Type B pancreatic cell (in vitro differentiated cells): ENCODE data around the gene KRT77. TPM values are rescaled to one million over a fixed set of nuclear protein-coding genes. Genes with fewer than 3 reads are reported as not detected.
"Not testable (repeated sequence)": the region's sequence is repeated elsewhere in the genome, so short reads cannot be mapped to it uniquely, and the experiment has no call there.

ENCODE experiments used
- DNase-seq: peaks from one replicate; pipeline ENCODE4 v3.0.0; 2021; ENCODE audit warnings: mixed read lengths; ENCODE audit not compliant: unreplicated experiment; ENCODE audit errors: extremely low spot score
- H3K27ac Mint-ChIP-seq: 2 replicates; pipeline ENCODE4 v1.8.0; 2021; ENCODE audit warnings: mild to moderate bottlenecking, mixed read lengths
- H3K27me3 Mint-ChIP-seq: 2 replicates; pipeline ENCODE4 v1.8.0; 2021; ENCODE audit warnings: mixed read lengths
- H3K36me3 Mint-ChIP-seq: 2 replicates; pipeline ENCODE4 v1.8.0; 2021; ENCODE audit warnings: mixed read lengths
- H3K4me1 Mint-ChIP-seq: one replicate; pipeline ENCODE4 v1.8.0; 2021; ENCODE audit warnings: mixed read lengths; ENCODE audit not compliant: unreplicated experiment
- H3K4me3 Mint-ChIP-seq: 2 replicates; pipeline ENCODE4 v1.8.0; 2021; ENCODE audit warnings: mild to moderate bottlenecking, mixed read lengths
- H3K9me3 Mint-ChIP-seq: 2 replicates; pipeline ENCODE4 v1.8.0; 2021; ENCODE audit warnings: mixed read lengths
- CTCF ChIP-seq: fragments of 200-600 bp; sonication (generic); conservative IDR thresholded peaks from 2 replicates; pipeline ENCODE4 v1.5.0; 2021; ENCODE audit warnings: antibody characterized with exemption, mild to moderate bottlenecking
- total RNA-seq: library from RNA; stranded (reverse); gene quantifications from 2 replicates; pipeline ENCODE4 v1.2.1, GENCODE V29; 2021; ENCODE audit warnings: low replicate concordance

KRT77 gene
- total RNA-seq, 1 donor from 2014 or later, result 0.27 TPM

- Mint-ChIP-seq H3K4me3 (peak overlapping the region; percentile 51), H3K36me3 (no peaks in the 10 kb centered on the region), H3K4me1 (peaks cover 3% of the 10 kb centered on the region), H3K27ac (no peak overlapping the region), H3K9me3 (no peaks in the 10 kb centered on the region), H3K27me3 (peaks cover 58% of the 10 kb centered on the region)
- no peak for DNase-seq
- TF ChIP-seq CTCF, result no peak
These were observed 11.6 kb upstream of the KRT77 start for GRCh38 chr12:52714887-52715281.

DNA sequence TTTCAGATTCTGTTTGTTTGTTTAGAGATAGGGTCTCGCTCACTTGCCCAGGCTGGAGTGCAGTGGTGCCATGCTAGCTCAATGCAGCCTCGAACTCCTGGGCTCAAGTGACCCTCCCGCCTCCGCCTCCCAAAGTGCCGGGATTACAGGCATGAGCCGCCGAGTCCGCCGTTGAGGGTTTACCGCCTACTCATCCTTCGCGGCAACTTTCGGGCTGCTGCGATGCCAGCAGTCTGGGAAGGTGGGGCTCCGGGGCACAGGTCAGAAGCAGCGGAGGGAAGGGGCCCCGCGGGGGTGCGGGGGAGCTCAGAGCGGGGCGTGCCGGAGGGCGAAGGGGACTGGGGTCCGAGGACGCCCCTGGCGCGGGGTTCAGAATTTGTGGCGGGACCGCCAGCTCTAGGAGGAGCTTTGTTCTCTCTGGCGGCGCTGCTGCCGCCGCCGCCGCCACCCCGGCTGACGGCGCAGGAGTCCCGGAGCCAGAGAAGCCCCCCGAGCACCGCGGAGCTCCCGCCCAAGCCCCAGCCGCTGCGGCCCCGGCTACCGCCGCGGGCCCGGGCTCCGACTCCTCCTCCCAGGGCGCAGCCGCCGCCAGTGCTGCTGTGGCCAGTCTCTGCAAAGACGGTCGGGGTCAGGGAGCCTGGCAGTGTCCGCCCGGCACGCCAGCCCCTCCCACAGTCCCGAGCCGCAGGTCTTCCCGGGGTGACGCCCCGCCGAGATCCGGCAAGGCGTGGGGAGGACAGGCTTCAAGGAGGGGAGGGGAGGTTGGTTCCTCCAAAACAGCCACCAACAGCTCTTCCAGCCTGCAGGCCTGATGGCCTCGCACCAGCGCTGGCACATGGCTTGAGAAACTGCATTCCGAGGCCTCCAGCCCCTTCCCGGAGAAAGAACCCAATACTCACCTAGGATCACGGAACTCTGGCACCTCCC lies 10.9 kb upstream of the KRT77 start:
- Mint-ChIP-seq H3K36me3 (no peaks in the 10 kb centered on the region), H3K27me3 (peaks cover 59% of the 10 kb centered on the region), H3K27ac (no peak overlapping the region), H3K4me3 (peak overlapping the region; percentile 67), H3K9me3 (no peaks in the 10 kb centered on the region), H3K4me1 (peaks cover 3% of the 10 kb centered on the region)
- TF ChIP-seq CTCF, result no peak
- DNase-seq, result no peak

DNA sequence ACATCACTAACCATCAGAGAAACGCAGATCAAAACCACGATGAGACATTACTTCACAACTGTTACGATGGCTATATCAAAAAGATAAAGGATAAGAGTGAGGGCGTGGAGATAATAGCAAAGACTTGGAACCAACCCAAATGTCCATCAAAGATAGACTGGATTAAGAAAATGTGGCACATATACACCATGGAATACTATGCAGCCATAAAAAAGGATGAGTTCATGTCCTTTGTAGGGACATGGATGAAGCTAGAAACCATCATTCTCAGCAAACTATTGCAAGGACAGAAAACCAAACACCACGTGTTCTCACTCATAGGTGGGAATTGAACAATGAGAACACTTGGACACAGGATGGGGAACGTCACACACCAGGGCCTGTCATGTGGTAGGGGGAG lies 8.8 kb upstream of the KRT77 start:
- not testable (repeated sequence) for H3K4me1 Mint-ChIP-seq

DNA sequence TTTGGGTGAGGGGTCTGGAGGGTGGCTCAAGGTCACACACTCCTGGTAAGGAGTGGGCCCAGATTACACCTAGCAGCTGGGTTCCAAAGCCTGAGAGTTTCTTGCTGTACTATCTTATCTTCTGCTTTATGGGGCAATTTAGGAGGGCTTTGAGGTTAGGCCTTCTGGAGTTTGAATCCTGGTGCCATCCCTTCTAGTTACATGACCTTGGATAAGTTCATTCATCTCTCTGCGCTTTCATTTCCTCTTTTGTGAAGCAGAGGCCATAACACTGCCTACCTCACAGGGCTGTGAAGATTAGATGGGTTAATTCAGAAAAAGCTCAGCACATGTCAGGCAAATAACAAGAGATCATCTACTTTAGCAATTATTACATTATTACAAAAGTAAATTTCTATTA lies 7.4 kb upstream of the KRT77 start:
- Mint-ChIP-seq H3K9me3 (no peaks in the 10 kb centered on the region), H3K4me1 (peaks cover 7% of the 10 kb centered on the region)

More for the DNA sequence above, 8.8 kb upstream of the KRT77 start:
- Mint-ChIP-seq H3K27me3 (peaks cover 60% of the 10 kb centered on the region), H3K4me3 (peak overlapping the region; percentile 17)
- not testable (repeated sequence) for H3K27ac Mint-ChIP-seq, H3K36me3 Mint-ChIP-seq, H3K9me3 Mint-ChIP-seq, DNase-seq

DNA sequence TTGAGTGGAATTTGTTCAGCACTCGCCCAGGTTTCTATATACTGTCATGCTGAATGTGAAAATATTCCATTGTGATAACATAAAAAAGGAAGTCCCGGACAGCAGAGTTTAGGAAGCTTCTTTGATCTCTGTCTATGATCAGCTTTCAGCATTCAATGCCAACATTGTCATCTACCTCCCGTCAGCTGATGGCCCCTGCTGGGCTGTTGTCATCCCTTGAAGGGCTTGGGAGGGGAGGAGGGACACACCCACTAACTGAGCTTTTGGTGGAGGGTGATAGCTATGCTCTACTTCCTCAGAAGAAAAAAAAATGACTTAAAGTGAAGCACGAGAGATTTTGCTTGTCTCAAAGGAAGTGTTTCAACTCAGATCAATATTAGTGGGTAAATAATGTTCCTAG lies 4.7 kb upstream of the KRT77 start:
- DNase-seq, result no peak
- peaks cover 31% of the 10 kb centered on the region for H3K27me3 Mint-ChIP-seq
- no peak overlapping the region for H3K4me3 Mint-ChIP-seq
- no peaks in the 10 kb centered on the region for H3K36me3 Mint-ChIP-seq
- peak overlapping the region; percentile 46 for H3K27ac Mint-ChIP-seq
- peaks cover 4% of the 10 kb centered on the region for H3K4me1 Mint-ChIP-seq
- TF ChIP-seq CTCF, result no peak
- no peaks in the 10 kb centered on the region for H3K9me3 Mint-ChIP-seq

More for the DNA sequence above, 7.4 kb upstream of the KRT77 start:
- H3K27ac Mint-ChIP-seq, result no peak overlapping the region
- no peak for TF ChIP-seq CTCF
- no peak overlapping the region for H3K4me3 Mint-ChIP-seq
- H3K36me3 Mint-ChIP-seq, result no peaks in the 10 kb centered on the region
- no peak for DNase-seq
- H3K27me3 Mint-ChIP-seq, result peaks cover 49% of the 10 kb centered on the region

GRCh38 chr12:52704464-52704863 lies 1.1 kb upstream of the KRT77 start:
- TF ChIP-seq CTCF, result no peak
- no peak overlapping the region for H3K27ac Mint-ChIP-seq
- no peaks in the 10 kb centered on the region for H3K36me3 Mint-ChIP-seq
- no peaks in the 10 kb centered on the region for H3K9me3 Mint-ChIP-seq
- H3K27me3 Mint-ChIP-seq, result peaks cover 34% of the 10 kb centered on the region
- H3K4me3 Mint-ChIP-seq, result no peak overlapping the region
- H3K4me1 Mint-ChIP-seq, result peaks cover 4% of the 10 kb centered on the region
- no peak for DNase-seq
